ENCODE data around the gene SLC28A2. TPM values are rescaled to one million over a fixed set of nuclear protein-coding genes. Genes with fewer than 3 reads are reported as not detected.
"Not testable (repeated sequence)": the region's sequence is repeated elsewhere in the genome, so short reads cannot be mapped to it uniquely, and the experiment has no call there.

Gene SLC28A2
- total RNA-seq, 2 donors from 2014 or later, result 2.3 TPM; not detected in 1

- no peak for TF ChIP-seq CTCF (IDR thresholded peaks at IDR 0.05)
- peaks cover 0 to 8% (median 0%) of the 10 kb centered on the region in 3 donors for H3K9me3 ChIP-seq
- intact Hi-C loops (cut with DNase I), result no loop called here
- no peaks in the 10 kb centered on the region for H3K36me3 ChIP-seq (replicated peaks in 1 of 2; ENCODE audit: insufficient read depth in 1 of 2, low read depth in 2 of 2)
- no peaks in the 10 kb centered on the region for H3K27me3 ChIP-seq
- ATAC-seq (no peak), DNase-seq (no peak)
- peaks cover 11% of the 10 kb centered on the region for H3K4me1 ChIP-seq
- H3K27ac ChIP-seq, result no peak overlapping the region
- 78 to 86% methylated on average over 5 of the region's 5 CpGs for WGBS, 2 donors
- no peak overlapping the region for H3K4me3 ChIP-seq
Observed at GRCh38 chr15:45228931-45229330, 23.1 kb upstream of the SLC28A2 start.

DNA sequence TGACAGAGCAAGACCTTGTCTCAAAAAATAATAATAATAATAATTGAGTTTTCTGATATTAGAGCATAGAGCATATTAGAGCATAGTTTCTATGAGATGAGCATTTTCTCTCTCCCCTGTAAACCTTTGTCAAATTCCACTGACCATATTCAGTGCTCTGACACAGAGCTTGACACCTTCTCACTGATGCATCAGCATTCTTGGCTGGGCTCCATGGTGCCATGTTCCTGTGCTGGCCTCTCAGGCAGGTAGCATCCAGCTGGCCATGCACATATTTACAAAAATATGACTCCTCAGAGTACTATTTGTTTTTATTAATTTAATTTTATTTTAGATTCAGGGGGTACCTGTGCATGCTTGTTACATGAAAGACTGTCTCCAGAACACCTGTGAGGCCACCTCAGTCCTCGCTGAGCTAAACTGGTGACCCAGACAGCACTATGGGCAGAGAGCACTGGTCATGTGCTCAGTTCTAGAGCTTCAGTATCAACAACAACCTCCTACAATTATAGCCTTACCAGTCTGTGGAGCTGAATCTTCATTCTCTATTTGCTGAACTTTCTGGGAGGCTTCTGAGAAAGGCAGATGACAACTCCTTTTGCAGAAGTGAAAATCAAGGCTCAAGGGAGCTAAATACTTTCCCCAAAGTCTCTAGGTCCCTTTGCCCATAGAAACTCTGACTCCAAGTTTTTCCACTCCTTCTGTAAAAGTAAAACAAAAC is 21.6 kb upstream of the SLC28A2 start:
- intact Hi-C loops (cut with DNase I), result no loop called here
- WGBS, 2 donors, result 0% methylated on average over 1 of the region's 1 CpG

DNA sequence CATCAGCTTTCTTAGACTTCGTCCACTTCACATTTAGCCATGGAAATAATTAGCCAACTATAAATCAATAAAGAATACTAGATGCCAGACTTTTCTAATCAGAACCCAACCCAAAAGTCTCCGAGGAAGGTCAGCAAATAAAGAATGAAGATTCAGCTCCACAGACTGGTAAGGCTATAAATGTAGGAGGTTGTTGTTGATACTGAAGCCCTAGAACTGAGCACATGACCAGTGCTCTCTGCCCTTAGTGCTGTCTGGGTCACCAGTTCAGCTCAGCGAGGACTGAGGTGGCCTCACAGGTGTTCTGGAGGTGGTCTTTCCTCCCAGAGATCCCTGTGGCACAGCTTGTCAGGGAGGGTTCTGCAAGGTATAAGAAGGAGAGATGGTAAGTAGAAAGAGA is 20.9 kb upstream of the SLC28A2 start:
- H3K4me3 ChIP-seq, result no peak overlapping the region
- no peaks in the 10 kb centered on the region for H3K4me1 ChIP-seq
- H3K27me3 ChIP-seq, result no peaks in the 10 kb centered on the region
- H3K9me3 ChIP-seq, result peaks cover 0 to 8% (median 0%) of the 10 kb centered on the region in 3 donors
- no peak for ATAC-seq
- intact Hi-C loops (cut with DNase I), result no loop called here
- H3K36me3 ChIP-seq (replicated peaks in 1 of 2; ENCODE audit: insufficient read depth in 1 of 2, low read depth in 2 of 2), result no peaks in the 10 kb centered on the region
- DNase-seq, result no peak
- no peak for TF ChIP-seq POLR2A (IDR thresholded peaks at IDR 0.05)
- no peak overlapping the region for H3K27ac ChIP-seq
- WGBS, 2 donors, result 47 to 64% methylated on average over 3 of the region's 3 CpGs

More for the DNA sequence above, 21.6 kb upstream of the SLC28A2 start:
- Histone ChIP-seq H3K27me3 (no peaks in the 10 kb centered on the region), H3K4me1 (no peaks in the 10 kb centered on the region), H3K27ac (no peak overlapping the region), H3K9me3 (peaks cover 0 to 8% (median 0%) of the 10 kb centered on the region in 3 donors), H3K36me3 (replicated peaks in 1 of 2; ENCODE audit: insufficient read depth in 1 of 2, low read depth in 2 of 2) (no peaks in the 10 kb centered on the region), H3K4me3 (no peak overlapping the region)
- no peak for TF ChIP-seq POLR2A (IDR thresholded peaks at IDR 0.05)
- no peak for TF ChIP-seq CTCF (IDR thresholded peaks at IDR 0.05)
- DNase-seq (no peak), ATAC-seq (no peak)

DNA sequence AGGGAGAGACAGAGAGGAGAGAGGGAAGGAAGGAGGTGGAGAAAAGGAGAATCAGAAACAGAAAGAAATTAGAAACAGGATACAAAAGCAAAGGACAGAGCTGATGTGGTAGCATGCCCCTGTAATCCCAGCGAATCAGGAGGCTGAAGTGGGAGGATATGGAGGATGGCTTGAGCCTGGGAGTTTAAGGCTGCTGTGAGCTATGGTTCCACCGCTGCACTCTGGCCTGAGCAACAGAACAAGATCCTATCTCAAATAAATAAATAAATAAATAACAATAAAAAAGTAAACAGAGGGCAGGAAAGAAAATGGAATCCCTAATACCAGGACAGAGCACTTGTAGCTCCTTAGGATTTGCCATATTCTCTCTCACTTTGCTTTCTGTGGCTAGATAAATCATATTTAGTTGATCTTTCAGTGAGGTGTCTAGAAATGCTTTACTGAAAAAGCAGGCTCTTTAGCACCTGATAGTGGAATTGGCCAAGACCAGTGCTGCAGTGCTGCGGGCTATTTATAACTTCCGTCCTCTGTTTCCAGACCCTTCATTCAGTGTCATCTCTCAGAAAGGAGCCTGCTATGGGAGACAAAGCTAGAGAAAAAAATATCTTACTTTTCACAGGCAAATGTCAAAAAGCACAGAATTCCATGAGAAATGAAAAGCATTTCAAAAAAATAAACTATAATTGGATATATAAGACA is 20.0 kb upstream of the SLC28A2 start:
- ATAC-seq, result no peak
- 92 to 95% methylated on average over 4 of the region's 4 CpGs for WGBS, 2 donors
- H3K36me3 ChIP-seq (replicated peaks in 1 of 2; ENCODE audit: insufficient read depth in 1 of 2, low read depth in 2 of 2), result no peaks in the 10 kb centered on the region
- H3K9me3 ChIP-seq, result peaks cover 0 to 8% (median 0%) of the 10 kb centered on the region in 3 donors
- H3K27me3 ChIP-seq, result no peaks in the 10 kb centered on the region
- TF ChIP-seq POLR2A (IDR thresholded peaks at IDR 0.05) (no peak), CTCF (IDR thresholded peaks at IDR 0.05) (no peak)
- H3K4me1 ChIP-seq, result no peaks in the 10 kb centered on the region
- H3K4me3 ChIP-seq, result no peak overlapping the region
- H3K27ac ChIP-seq, result no peak overlapping the region
- DNase-seq, result no peak
- intact Hi-C loops (cut with DNase I), result no loop called here

DNA sequence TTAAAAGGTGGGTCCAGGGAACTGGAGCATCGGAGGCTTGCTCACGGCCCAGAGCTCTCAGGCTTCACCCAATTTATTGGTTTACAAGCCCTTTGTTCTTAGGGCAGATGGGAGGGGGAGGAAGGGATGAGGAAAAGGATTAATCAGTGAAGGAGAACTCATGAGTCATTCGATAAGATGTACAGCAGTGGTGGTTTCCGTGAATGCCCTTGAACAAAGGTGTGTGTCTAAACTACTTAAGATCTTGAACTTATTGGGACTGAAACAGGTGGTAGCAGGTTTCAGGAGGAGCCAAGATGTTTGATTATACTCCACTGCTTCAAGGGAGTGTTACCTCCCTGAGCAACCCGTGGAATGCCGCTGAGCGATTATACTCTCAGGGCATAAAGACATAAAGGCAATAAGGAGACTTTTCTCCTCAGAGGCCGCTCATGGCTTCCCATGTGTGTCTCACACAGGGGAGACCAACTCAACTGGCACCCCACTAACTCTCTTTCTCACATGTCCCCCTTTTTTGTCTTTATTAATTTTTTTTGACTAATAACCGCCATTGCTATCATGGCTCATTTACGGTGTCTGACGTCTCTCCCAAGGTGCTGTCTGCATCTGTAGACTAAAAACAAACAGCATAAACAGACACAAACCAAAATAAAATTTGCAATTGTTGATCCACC is 17.3 kb upstream of the SLC28A2 start:
- Histone ChIP-seq H3K36me3 (replicated peaks in 1 of 2; ENCODE audit: insufficient read depth in 1 of 2, low read depth in 2 of 2) (no peaks in the 10 kb centered on the region), H3K27ac (no peak overlapping the region), H3K27me3 (no peaks in the 10 kb centered on the region), H3K9me3 (peaks cover 0 to 8% (median 0%) of the 10 kb centered on the region in 3 donors), H3K4me3 (no peak overlapping the region), H3K4me1 (no peaks in the 10 kb centered on the region)
- TF ChIP-seq CTCF (IDR thresholded peaks at IDR 0.05), result no peak
- TF ChIP-seq POLR2A (IDR thresholded peaks at IDR 0.05), result no peak
- 66 to 75% methylated on average over 10 to 11 of the region's 11 CpGs for WGBS, 2 donors
- no peak for ATAC-seq
- no peak for DNase-seq
- intact Hi-C loops (cut with DNase I), result no loop called here

- 53 to 54% methylated on average over 6 of the region's 6 CpGs for WGBS, 2 donors
- H3K36me3 ChIP-seq (replicated peaks in 1 of 2; ENCODE audit: insufficient read depth in 1 of 2, low read depth in 2 of 2); H3K27me3 ChIP-seq; H3K27ac ChIP-seq; intact Hi-C loops (cut with DNase I); ATAC-seq; DNase-seq; H3K4me1 ChIP-seq; H3K4me3 ChIP-seq: not testable (repeated sequence)
- H3K9me3 ChIP-seq, result peaks cover 0 to 19% (median 0%) of the 10 kb centered on the region in 3 donors
Observed at GRCh38 chr15:45236806-45237205, 15.2 kb upstream of the SLC28A2 start.
